WI38 (cell line): ENCODE data around the gene ZC3H18.

Experiments
- H3K4me3 ChIP-seq: 2 replicates; pipeline ENCODE4 v1.5.1; 2011; ENCODE audit warnings: low read depth, mild to moderate bottlenecking, control low read depth, low read length
- TF ChIP-seq, protein P1 (sequence below): IDR thresholded peaks from 2 replicates; pipeline ENCODE4 v1.5.1; 2012; ENCODE audit warnings: low read depth, mild to moderate bottlenecking, control low read depth, low read length

The ZC3H18 gene

DNA sequence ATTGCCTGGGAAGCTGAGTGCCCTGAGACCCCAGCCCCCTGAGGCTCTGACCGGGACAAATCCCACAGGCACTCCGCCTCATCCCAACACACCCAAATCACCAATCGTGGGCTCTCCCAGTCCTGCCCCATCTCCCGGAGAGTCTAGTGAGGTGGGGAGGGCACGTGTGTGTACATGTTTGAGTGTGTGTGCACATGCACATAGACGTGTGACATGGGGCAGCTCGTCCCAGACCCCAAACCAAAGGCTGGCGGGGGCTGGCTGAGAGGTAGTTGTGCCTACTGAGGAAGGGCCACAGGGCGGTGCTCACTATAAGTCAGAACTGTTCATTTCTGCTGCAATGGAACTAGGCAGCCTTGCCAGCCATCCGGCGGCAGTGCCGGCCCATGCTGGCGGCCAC, 107.5 kb downstream of the ZC3H18 start:
- no peak overlapping the region for H3K4me3 ChIP-seq
- TF ChIP-seq, protein P1, sequence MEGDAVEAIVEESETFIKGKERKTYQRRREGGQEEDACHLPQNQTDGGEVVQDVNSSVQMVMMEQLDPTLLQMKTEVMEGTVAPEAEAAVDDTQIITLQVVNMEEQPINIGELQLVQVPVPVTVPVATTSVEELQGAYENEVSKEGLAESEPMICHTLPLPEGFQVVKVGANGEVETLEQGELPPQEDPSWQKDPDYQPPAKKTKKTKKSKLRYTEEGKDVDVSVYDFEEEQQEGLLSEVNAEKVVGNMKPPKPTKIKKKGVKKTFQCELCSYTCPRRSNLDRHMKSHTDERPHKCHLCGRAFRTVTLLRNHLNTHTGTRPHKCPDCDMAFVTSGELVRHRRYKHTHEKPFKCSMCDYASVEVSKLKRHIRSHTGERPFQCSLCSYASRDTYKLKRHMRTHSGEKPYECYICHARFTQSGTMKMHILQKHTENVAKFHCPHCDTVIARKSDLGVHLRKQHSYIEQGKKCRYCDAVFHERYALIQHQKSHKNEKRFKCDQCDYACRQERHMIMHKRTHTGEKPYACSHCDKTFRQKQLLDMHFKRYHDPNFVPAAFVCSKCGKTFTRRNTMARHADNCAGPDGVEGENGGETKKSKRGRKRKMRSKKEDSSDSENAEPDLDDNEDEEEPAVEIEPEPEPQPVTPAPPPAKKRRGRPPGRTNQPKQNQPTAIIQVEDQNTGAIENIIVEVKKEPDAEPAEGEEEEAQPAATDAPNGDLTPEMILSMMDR: no peak

- H3K4me3 ChIP-seq: no peak overlapping the region
- TF ChIP-seq, protein P1: no peak
Observed at GRCh38 chr16:88678224-88678979, 108.2 kb downstream of the ZC3H18 start.

- TF ChIP-seq, protein P1: no peak
- no peak overlapping the region for H3K4me3 ChIP-seq
Observed at GRCh38 chr16:88680554-88681083, 110.4 kb downstream of the ZC3H18 start.

DNA sequence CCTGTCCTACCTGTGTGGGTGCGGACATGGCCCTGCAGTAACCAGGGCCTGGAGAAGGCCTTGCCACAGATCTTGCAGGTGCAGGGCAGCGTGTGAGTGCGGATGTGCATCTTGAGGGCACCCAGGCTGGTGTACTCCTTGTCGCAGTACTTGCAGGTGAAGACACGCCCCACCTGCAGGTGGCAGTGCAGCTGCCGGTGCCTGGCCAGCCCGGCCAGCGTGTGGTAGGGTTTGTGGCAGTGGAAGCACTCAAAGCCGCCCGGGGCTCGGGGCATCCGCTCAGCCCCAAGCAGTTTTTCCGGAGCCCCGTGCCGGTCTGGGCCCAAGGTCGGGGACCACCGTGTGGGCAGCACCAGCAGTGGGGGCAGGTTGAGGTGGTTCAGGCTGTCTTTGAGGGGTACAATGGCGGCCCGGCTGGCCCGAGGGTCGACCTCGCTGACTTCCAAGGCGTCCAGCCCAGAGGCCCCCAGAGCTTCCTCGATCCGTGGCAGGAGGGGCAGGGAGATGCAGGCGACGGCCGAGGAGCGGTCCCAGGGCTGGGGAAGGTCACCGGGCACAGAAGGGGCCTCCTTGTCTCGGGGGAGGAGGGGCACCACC, 111.0 kb downstream of the ZC3H18 start:
- no peak overlapping the region for H3K4me3 ChIP-seq
- TF ChIP-seq, protein P1: no peak
